WERI-Rb-1 (cell line): ENCODE data around the gene OBSCN.

ENCODE experiments used
- DNase-seq: peaks from one replicate; pipeline ENCODE4 v3.0.0-alpha.2; 2020
- H3K27ac ChIP-seq: fragments of 250-450 bp; sonication (Bioruptor Pico); 2 replicates; pipeline ENCODE4 v1.5.1; 2020; ENCODE audit warnings: mild to moderate bottlenecking, moderate library complexity
- H3K27me3 ChIP-seq: fragments of 250-450 bp; sonication (Bioruptor Pico); 2 replicates; pipeline ENCODE4 v1.5.1; 2021; ENCODE audit warnings: mild to moderate bottlenecking, low read depth, moderate library complexity; ENCODE audit not compliant: insufficient read depth, severe bottlenecking
- H3K36me3 ChIP-seq: fragments of 250-450 bp; sonication (Bioruptor Pico); 2 replicates; pipeline ENCODE4 v1.5.1; 2020; ENCODE audit warnings: mild to moderate bottlenecking, moderate library complexity
- H3K4me3 ChIP-seq: 2 replicates; pipeline ENCODE4 v1.5.1; 2011; ENCODE audit warnings: low read depth, mild to moderate bottlenecking, control low read depth, low read length
- H3K9me3 ChIP-seq: fragments of 250-450 bp; sonication (Bioruptor Pico); 2 replicates; pipeline ENCODE4 v1.5.1; 2021; ENCODE audit warnings: mild to moderate bottlenecking, moderate library complexity; ENCODE audit not compliant: severe bottlenecking
- CTCF ChIP-seq: IDR thresholded peaks from 2 replicates; pipeline ENCODE4 v1.5.1; 2011; ENCODE audit warnings: low read depth, mild to moderate bottlenecking, control low read depth, inconsistent platforms, low read length

Gene OBSCN

GRCh38 chr1:228403231-228403631 is 195.4 kb downstream of the OBSCN start:
- Histone ChIP-seq H3K27ac (no peak overlapping the region), H3K27me3 (no peaks in the 10 kb centered on the region), H3K4me3 (no peak overlapping the region), H3K9me3 (no peaks in the 10 kb centered on the region), H3K36me3 (no peaks in the 10 kb centered on the region; the same call in 1 of the 2 replicates)
- no peak for DNase-seq
- TF ChIP-seq CTCF = no peak

- Histone ChIP-seq H3K36me3 (no peaks in the 10 kb centered on the region; the same call in 1 of the 2 replicates), H3K27me3 (no peaks in the 10 kb centered on the region), H3K27ac (no peak overlapping the region), H3K9me3 (no peaks in the 10 kb centered on the region), H3K4me3 (no peak overlapping the region)
- TF ChIP-seq CTCF = no peak
- no peak for DNase-seq
Observed at GRCh38 chr1:228404107-228404720, 196.4 kb downstream of the OBSCN start.

GRCh38 chr1:228405200-228405978 is 197.5 kb downstream of the OBSCN start:
- H3K27ac ChIP-seq = no peak overlapping the region
- no peaks in the 10 kb centered on the region; the same call in 1 of the 2 replicates for H3K36me3 ChIP-seq
- DNase-seq = no peak

GRCh38 chr1:228405979-228406228 is 198.1 kb downstream of the OBSCN start:
- no peaks in the 10 kb centered on the region for H3K9me3 ChIP-seq
- no peak for DNase-seq
- H3K27me3 ChIP-seq = no peaks in the 10 kb centered on the region
- peak overlapping the region; percentile 69 for H3K27ac ChIP-seq
- TF ChIP-seq CTCF = no peak
- H3K4me3 ChIP-seq = peak overlapping the region; percentile 49
- H3K36me3 ChIP-seq = no peaks in the 10 kb centered on the region

More at GRCh38 chr1:228405200-228405978, 197.5 kb downstream of the OBSCN start:
- Histone ChIP-seq H3K27me3 (no peaks in the 10 kb centered on the region), H3K9me3 (no peaks in the 10 kb centered on the region), H3K4me3 (peak overlapping the region; percentile 49)
- no peak for TF ChIP-seq CTCF

- Histone ChIP-seq H3K9me3 (no peaks in the 10 kb centered on the region), H3K27me3 (no peaks in the 10 kb centered on the region), H3K36me3 (no peaks in the 10 kb centered on the region), H3K4me3 (peak overlapping the region; percentile 42), H3K27ac (no peak overlapping the region)
- no peak for TF ChIP-seq CTCF
- no peak for DNase-seq
Observed at GRCh38 chr1:228407106-228408040, 199.5 kb downstream of the OBSCN start.
